H1 (cell line): ENCODE results near the gene RPS6KC1. TPM values are rescaled to one million over a fixed set of nuclear protein-coding genes. Genes with fewer than 3 reads are reported as not detected.

Experiments used
- RBBP5 ChIP-seq: IDR thresholded peaks from 2 replicates; pipeline ENCODE4 v1.7.1; 2012; ENCODE audit warnings: low read depth, mild to moderate bottlenecking, inconsistent platforms, low read length, moderate library complexity, borderline replicate concordance
- polyA plus RNA-seq, 7 experiments: library from polyadenylated mRNA; depleted of rRNA in 3 of 7; stranded (reverse) in 5 of 7; unstranded in 2 of 7; fragments of >200 nt in 5 of 7; fragments of 200-250 nt in 2 of 7; gene quantifications; 1 replicate in 5 of 7; 2 replicates in 1 of 7; 4 replicates in 1 of 7; pipeline versions ENCODE4 v1.2.1 to v1.2.3, GENCODE V29; 2011 to 2013; ENCODE audit warnings: missing spikeins in 2 of 7, mixed read lengths in 2 of 7
- total RNA-seq: library from RNA; stranded (reverse); fragmentation: NEBNext Ultra II Directional; extraction: Animal tissue kit (Norgen Biotek cat#: 25700); gene quantifications from 2 replicates; pipeline ENCODE4 v1.2.1, GENCODE V29; 2021

RPS6KC1 gene
- total and polyA plus RNA-seq, 2 of the 8 experiments (the other 6 are each of a cell fraction or from before 2014, with no cell fraction given) = 4.9 to 17.6 TPM

- TF ChIP-seq RBBP5 = no peak
Observed at GRCh38 chr1:213154056-213154685, 103.1 kb downstream of the RPS6KC1 start (continued).
